Panc1 (cell line): Measurements from ENCODE around the gene OPA1.

ENCODE experiments used
- POLR2AphosphoS5 ChIP-seq: IDR thresholded peaks from 2 replicates; pipeline ENCODE4 v1.6.1; 2012; ENCODE audit warnings: mild to moderate bottlenecking, low read depth, low read length, moderate library complexity
- TF ChIP-seq, protein P1 (sequence below): fragments of 450-650 bp; IDR thresholded peaks from 2 replicates; pipeline ENCODE4 v1.5.1; 2017; ENCODE audit warnings: mild to moderate bottlenecking

GRCh38 chr3:193573403-193574191 lies 19.4 kb upstream of the OPA1 start:
- no peak for TF ChIP-seq POLR2AphosphoS5
- TF ChIP-seq, protein P1, sequence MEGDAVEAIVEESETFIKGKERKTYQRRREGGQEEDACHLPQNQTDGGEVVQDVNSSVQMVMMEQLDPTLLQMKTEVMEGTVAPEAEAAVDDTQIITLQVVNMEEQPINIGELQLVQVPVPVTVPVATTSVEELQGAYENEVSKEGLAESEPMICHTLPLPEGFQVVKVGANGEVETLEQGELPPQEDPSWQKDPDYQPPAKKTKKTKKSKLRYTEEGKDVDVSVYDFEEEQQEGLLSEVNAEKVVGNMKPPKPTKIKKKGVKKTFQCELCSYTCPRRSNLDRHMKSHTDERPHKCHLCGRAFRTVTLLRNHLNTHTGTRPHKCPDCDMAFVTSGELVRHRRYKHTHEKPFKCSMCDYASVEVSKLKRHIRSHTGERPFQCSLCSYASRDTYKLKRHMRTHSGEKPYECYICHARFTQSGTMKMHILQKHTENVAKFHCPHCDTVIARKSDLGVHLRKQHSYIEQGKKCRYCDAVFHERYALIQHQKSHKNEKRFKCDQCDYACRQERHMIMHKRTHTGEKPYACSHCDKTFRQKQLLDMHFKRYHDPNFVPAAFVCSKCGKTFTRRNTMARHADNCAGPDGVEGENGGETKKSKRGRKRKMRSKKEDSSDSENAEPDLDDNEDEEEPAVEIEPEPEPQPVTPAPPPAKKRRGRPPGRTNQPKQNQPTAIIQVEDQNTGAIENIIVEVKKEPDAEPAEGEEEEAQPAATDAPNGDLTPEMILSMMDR: no peak
